ENCODE results near the gene MRPS22.

MRPS22 gene

GRCh38 chr3:139325551-139325950 lies 18.3 kb upstream of the MRPS22 start:
- TF ChIP-seq CTCF (conservative IDR thresholded peaks at IDR 0.05; ENCODE audit: low read depth, low read length) = no peak
- DNase-seq (ENCODE audit: low read depth) = no peak
- no peak overlapping the region for H3K4me3 ChIP-seq (ENCODE audit: low read depth, low read length)

GRCh38 chr3:139326131-139326530 lies 17.7 kb upstream of the MRPS22 start:
- H3K4me3 ChIP-seq (ENCODE audit: low read depth, low read length) = no peak overlapping the region
- DNase-seq (ENCODE audit: low read depth) = no peak
- no peak for TF ChIP-seq CTCF (conservative IDR thresholded peaks at IDR 0.05; ENCODE audit: low read depth, low read length)

GRCh38 chr3:139326707-139327106 lies 17.1 kb upstream of the MRPS22 start:
- H3K4me3 ChIP-seq (ENCODE audit: low read depth, low read length) = no peak overlapping the region
- no peak for DNase-seq (ENCODE audit: low read depth)
- no peak for TF ChIP-seq CTCF (conservative IDR thresholded peaks at IDR 0.05; ENCODE audit: low read depth, low read length)

GRCh38 chr3:139327231-139327630 lies 16.6 kb upstream of the MRPS22 start:
- TF ChIP-seq CTCF (conservative IDR thresholded peaks at IDR 0.05; ENCODE audit: low read depth, low read length) = no peak
- DNase-seq (ENCODE audit: low read depth) = no peak
- no peak overlapping the region for H3K4me3 ChIP-seq (ENCODE audit: low read depth, low read length)

GRCh38 chr3:139327861-139328260 lies 16.0 kb upstream of the MRPS22 start:
- no peak for TF ChIP-seq CTCF (conservative IDR thresholded peaks at IDR 0.05; ENCODE audit: low read depth, low read length)
- H3K4me3 ChIP-seq (ENCODE audit: low read depth, low read length) = no peak overlapping the region
- no peak for DNase-seq (ENCODE audit: low read depth)

GRCh38 chr3:139328356-139328755 lies 15.5 kb upstream of the MRPS22 start:
- no peak overlapping the region for H3K4me3 ChIP-seq (ENCODE audit: low read depth, low read length)
- no peak for TF ChIP-seq CTCF (conservative IDR thresholded peaks at IDR 0.05; ENCODE audit: low read depth, low read length)
- DNase-seq (ENCODE audit: low read depth) = no peak

GRCh38 chr3:139329364-139329850 lies 14.4 kb upstream of the MRPS22 start:
- DNase-seq (ENCODE audit: low read depth) = peak; percentile 85
- TF ChIP-seq CTCF (conservative IDR thresholded peaks at IDR 0.05; ENCODE audit: low read depth, low read length) = peak; percentile 99
- no peak overlapping the region for H3K4me3 ChIP-seq (ENCODE audit: low read depth, low read length)

Measured in choroid plexus epithelial cell (primary cell).